COLO829 (cell line): ENCODE measurements around the gene SREBF2.

Experiments
- DNase-seq: peaks from one replicate; pipeline ENCODE4 v3.0.0; 2012; ENCODE audit warnings: low spot score

Gene SREBF2

DNA sequence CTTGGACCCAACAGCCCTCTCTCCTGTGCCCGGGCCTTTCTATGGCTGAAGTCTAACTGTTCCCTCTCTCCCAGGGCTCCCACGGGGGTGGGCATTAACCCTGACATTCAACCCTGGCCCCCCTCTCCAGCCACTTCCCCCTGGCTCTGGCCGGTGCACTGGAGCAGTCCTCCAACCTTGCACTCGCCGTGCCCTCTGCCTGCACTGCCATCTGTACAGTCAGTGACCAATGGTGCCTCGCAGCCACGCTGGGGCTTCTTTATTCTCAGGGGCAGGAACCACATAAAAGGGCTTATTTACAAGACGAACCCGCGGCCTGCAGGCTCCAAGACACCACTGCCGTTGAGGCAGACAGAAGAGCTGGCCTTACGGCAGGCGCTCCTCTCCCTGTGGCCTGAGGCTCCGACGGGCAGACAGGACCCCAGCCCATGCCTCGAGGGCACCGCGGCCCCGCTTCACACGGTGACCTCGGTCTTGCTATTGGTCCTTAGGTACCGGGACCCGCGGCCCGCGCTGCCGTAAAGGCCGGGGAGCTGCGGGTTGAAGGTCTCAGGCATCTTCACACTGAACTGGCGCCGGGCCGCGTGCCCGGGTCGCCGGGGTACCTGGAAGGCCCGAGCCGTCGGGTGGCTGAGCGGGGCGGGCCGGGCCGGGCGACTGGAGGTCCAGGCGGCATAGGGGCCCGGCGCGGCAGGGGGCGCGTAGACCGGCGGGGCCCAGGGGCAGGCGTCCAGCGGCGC is 76.6 kb downstream of the SREBF2 start:
- no peak for DNase-seq

DNA sequence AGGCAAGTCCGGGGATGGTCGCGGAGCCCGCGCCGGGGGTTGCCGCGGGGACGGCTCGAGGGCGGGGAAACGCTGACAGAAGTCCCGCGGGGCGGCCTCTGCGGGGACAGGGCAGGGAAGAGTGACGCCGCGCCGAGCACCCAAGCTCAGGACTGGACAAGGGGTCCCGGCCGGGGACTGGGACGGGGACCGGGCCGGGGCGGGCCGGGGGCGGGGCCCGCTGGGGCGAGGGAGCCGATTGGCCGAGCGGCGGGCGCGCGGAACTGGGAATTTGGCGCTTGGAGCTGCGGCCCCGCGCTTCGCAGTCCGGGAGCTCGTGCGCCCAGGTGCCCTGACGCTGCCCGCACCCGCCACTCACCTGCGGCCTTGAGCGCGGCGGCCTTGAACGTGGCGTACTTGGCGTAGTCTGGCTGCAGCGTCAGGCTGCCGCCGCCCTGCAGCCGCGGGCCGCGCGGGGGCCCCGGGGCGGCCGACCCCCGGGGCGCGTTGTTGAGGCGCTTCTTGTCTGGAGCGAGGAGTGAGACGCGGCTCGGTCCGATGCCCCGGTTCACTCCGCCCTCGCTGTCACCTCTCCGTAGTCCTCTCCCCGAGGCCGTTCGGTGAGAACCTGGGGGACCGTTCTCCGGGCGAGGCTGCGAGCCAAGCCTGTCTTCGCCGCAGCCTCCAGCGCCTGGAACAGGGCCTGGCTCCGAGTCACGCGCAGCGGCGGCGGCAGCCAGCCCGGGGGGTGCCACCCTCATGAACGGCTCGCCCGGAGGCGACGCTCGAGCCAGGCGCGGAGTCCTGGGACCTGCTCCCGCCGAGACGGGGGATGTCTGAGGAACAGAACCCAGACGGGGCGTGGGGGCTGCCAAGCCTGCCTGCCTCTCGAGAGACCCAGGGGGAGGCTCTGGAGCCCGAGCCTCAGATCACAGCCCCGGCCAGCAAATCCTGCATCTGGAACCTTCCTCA is 77.4 kb downstream of the SREBF2 start:
- no peak for DNase-seq

DNA sequence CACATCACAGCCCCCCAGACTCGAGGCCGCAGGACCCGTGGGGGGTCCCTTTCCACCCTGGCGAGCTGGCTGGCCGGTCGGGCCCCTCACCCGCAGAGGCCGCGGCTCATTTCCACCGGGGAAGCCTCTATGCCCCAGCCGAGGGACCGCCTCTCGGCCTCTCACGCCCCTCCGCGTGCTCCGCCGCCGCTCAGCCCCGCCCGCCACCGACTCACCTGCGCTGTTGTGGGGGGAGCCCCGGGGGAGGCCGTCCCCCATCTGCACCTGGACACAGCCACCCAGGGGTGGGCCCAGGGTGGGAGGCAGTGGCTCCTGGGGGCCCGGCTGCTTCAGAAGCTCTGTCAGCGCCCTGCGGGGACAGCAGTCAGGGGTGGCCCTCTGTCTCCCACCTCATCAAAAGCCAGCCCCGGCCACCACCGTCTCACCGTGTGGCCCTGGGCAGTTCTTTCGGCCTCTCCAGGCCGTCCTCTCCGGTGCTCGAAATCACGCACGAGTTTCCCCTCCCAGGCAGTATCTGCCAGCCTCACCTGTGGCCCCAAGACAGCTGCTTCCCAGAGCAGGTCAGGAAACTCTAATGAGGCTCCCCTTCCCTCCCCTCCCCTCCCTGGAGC is 78.2 kb downstream of the SREBF2 start:
- DNase-seq, result no peak

DNA sequence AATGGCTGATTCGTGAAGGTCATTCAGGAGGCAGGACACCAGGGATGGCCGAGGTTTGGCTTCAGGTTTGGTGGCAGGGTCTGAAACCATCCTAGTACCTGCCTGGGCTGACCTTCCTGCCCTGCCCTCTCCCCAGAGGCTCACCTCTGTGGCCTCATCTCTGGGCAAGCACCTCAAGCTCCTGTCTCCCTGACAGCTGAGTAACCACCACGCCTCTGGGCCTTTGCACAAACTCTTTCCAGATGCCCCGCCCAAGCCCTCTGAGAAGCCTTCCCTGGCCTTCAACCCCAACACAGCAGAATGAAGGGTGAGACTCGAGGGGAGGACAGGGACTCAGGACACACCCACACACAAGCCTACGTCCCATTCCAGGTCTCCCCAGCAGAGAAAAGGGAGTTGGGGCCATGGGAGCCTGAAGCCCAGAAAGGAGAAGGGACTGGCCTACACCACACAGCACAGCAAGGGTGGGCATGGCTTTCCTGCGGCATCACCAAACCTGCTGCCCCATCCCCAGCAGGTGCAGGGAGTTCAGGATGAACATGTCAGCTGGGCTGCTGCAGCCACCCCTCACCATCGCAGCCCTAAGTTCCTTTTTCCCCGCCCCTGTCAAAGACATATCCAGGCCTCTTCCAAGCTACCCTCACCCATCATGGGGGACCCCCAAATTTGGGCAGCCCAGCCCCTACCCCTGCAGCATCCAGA is 79.6 kb downstream of the SREBF2 start:
- DNase-seq, result no peak

DNA sequence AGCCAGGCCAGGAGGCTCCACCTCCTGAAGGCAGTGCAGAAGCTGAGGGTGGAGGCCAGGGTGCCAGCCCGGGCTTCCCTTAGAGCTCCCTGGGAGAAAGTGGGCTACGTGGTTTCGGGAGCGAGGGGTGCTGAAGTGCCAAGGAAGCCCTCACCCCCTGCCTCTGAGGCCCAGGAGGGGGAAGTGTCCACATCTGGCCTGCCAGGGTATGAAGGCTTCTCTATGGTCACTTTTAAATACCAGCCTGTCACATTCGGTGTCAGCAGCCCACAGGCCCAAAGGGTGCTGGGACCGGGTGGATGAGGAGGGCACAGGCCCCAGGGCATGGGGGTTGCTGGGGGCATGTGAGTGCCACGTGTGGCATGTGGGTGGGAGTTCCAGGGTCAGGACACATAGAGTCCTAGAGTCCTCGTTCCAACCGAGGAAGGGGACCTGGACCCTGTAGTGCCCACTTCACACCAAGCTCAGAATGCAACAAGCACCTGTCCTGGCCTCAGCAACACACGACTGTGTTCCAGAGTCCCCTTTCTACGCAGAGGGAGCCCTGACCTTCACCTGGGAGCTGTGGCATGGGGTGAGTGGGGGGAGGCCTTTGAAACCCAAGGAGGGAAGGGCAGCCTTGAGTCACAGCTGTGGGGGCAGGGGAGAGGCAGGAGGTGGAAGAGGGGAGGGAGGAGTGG is 80.3 kb downstream of the SREBF2 start:
- no peak for DNase-seq

DNA sequence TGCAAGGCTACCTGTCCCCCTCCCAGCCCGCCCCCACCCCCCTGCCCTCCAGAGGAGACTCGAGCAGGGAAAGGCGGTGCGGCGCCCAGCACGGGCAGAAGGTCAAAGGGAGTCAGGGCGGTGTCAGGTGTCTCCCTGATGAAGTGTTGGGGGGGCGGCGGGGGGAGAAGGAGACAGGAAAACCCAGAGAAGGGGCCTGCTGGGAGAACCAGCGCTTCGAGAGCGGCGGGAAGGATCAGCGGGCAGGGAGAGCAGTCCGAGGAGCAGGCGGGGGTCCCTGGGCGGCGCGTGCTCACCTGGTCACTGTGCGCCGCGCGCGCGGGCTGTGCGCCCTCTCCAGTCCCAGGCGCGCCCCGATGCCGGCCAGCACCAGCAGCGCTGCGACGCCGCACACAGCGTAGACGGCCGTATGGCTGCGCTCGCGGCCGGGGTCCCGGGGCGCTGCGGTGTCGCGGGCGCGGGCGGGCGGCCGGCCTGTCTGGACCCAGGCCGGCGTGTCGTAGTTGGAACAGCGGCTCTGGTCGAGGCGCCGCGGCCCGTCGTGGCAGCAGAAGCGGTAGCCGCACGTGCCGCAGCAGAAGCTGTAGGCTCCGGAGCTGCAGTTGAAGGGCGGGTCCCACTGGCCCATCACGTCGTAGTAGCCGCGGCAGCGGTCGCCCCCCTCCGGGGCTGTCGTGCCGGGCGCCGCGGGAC is 81.1 kb downstream of the SREBF2 start:
- no peak for DNase-seq

DNA sequence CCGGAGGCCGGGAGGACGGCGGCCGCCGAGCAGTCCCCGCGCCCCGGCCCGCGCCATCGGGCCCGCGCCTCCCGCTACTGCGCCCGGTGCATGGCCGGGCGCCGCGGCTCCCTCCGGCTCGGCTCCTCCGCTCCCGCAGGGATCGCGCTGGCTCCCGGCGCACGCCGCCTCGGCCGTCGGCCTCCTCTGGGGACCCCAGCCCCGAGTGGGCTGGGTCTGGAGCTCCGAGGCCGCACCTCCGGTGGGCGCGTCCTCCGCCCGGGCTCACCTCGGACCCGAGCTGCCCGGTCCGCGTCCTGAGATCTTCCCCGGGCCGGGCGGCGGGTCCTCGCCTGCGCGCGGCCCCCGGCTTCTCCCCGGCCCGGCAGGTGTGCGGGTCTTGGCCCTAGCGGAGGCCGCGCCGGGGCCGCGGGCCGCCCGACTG is 81.7 kb downstream of the SREBF2 start:
- no peak for DNase-seq

DNA sequence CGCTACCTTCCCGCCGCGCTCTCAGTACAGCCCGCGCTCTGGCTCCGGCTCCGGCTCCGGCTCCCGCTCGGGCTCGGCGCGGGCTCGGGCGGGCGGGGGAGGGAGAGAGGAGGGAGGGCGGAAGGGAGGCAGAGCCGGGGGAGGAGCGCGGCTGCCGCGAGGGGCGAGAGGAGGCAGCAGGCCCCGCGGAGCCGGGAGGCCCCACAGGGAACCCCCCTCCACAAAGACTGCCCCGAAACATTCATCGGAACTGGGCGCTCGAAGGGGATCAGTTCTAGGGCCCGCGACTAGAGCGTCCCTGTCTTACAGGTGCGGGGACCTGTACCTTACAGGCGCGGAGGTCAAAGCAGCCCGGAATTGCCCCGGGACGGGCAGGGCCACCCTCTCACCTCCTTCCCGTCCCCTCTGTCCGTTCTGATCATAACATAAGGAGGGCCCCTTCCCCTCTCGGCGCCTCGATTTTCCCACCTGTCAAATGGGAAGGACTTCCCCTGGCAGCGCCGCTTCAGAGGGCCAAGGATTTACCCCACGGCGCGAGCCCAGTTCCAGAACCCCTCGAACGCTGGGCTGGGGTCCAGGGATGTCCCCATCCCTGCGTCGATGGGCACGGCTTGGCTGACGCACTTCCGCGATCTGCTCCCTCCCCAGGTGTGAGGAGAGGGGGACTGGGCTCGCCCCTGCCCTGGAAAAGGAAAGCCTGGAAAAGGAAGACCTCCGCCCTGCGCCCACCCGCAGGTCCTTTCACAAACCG is 82.3 kb downstream of the SREBF2 start, which contains the start of gene SHISA8:
Gene SHISA8, minus strand, starts transcription at position 40 of the 751 bp plus-strand sequence. CDS start 407 bp downstream, outside the sequence.
- DNase-seq, result no peak

DNA sequence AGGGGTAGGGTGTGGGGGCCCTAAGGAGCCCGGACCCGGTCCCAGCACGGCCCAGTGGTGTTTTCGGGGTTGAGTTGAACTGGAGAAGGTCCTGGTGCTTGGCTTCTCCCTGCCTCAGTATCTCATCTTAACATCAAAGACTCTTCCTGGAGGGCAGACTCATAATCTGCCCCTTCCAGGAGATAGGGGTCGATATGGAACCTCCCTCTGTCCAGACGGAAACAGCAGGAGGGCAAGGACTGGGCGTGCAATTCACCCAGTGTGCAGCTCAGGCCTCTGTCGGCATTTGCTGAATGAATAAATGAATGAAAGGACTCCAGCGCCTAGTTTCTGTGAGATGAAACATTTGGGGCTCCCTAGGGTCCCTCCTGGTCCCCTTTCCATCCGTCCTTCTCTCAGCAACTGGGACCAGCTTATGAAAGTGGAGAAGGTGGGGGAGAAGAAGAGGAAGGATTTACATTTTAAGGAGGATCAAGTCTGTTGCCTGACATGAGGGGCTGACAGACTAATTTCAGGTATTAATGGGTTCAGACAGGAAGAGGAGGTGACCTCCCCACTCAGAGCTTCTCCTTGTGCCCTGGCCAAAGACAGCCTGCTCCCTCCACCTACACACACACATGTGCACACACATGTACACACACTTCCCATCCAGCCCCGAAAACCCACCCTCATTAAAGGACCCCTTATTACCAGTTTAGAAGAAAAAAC is 83.0 kb downstream of the SREBF2 start:
- no peak for DNase-seq

DNA sequence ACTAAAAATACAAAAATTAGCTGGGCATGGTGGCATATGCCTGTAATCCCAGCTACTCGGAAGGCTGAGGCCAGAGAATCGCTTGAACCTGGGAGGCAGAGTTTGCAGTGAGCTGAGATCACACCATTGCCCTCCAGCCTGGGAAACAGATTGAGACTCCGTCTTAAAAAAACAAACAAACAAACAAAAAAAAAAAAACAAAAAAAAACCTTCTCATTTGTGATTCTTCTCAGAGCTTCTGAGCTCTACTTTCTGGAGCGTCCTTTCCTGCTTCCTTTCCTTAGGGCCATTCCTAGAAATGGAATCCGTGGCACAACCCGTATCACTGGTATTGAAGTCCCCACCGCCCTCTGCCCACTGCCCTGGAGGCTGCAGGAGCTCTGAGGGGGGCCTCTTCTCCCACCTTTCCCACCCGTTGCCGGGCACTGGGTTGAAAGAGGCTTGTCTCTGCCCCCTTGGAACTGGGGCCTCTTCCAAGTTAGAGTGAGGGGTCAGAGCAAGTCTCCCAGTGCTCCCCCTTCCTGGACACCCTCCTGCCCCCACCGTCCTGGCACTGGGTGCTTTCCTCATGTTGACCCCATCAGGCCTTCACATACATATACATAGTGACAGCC is 83.9 kb downstream of the SREBF2 start:
- no peak for DNase-seq

DNA sequence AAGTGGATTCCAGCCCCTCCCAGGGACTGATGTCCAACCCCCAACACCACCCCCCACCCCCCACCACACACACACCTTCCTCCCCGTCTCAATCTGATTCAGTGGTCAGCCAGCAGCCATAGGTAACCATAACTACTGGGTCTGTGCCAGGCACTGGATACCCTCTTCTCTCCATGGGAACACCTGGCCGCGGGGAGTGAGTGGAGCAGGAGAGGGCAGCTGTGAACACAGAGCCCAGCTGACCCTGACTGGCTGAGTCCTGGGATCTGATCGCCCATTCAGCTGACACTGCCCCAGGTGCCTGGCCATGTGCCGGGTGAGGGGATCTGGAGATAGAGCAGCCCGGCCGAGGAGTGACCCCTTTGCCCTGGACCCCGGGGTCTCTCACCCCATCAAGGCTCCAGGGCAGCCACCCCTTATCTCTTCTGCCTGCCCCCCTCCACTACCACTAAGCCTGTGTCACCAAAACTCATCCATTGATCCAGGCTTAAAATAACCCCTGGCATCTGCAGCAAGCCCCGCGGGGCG is 84.5 kb downstream of the SREBF2 start:
- no peak for DNase-seq

DNA sequence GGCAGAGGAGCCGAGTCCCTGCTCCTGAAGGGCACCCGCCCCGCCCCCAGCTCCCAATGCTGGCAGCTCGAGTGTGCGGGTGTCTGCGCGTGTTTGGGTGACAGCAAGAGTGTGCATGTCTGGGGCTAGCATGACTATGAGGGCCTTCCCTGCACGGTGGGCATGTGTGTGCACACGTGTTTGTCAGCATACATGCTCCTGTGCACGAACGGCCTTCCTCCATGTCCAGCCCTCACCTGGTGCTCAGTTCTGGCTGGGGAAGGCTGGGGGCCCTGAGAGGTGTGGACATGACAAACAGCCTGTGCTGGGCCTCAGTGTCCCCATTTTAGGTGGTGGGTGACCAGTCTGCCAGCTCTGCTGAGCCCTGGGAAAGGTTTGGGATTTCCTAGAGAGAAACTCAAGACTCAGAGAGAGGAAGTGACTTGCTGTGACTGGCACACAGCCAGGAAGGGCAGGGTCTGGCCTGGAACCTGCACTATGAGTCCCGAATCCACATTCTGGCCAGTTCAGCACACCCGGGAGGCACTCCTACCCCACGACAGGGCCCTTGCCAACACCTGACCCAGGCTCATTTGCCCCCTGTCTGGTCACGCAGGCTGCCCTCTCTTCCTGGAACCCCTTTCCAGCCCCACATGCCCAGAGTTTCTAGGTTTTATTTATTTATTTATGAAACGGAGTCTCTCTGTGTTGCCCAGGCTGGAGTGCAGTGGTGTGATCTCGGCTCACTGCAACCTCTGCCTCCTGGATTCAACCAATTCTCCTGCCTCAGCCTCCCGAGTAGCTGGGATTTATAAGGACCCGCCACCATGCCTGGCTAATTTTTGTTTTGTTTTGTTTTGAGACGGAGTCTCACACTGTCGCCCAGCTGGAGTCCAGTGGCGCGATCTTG is 85.2 kb downstream of the SREBF2 start:
- peak; percentile 59 for DNase-seq

DNA sequence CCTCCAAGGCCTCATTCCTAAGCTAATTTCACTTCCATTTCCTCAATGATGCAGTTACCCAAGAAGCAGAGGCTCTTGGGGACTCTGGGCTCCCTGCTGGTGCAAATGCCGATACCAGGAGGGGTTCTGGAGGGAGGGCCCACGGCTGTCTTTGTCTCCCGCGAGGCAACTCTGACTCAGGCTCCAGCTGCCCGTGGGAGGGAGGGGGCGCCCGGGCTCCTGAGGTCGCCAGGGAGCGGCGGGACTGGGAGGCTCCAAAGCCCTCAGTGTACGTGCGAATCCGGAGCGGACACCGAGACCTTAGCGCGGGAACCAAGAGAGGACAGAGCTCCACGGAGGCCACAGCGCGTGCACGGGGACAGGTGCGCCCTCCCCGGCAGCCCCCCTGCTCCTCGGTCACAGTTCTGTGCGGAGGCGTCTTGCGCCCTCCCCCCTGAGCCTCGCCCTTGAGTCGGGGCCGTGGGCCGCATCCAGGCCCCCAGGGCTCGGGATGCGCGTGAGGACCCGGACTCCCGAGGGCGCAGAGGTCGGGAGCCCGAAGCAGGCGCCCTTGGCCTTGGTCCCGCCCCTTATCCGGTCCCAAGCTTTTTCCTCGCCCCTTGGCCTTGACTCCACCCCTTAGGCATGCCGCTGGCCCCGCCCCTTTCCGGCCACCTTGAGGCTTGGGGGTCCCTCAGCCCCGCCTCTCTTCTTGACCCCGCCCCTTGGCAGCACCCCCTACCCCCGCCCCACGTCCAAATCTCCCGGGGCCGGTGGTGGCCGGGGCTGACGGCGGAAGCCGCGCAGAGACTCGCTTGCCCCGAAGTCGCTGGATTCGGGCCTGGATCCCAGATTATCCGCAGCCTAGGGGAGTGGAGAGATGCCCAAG is 86.7 kb downstream of the SREBF2 start:
- DNase-seq, result no peak

DNA sequence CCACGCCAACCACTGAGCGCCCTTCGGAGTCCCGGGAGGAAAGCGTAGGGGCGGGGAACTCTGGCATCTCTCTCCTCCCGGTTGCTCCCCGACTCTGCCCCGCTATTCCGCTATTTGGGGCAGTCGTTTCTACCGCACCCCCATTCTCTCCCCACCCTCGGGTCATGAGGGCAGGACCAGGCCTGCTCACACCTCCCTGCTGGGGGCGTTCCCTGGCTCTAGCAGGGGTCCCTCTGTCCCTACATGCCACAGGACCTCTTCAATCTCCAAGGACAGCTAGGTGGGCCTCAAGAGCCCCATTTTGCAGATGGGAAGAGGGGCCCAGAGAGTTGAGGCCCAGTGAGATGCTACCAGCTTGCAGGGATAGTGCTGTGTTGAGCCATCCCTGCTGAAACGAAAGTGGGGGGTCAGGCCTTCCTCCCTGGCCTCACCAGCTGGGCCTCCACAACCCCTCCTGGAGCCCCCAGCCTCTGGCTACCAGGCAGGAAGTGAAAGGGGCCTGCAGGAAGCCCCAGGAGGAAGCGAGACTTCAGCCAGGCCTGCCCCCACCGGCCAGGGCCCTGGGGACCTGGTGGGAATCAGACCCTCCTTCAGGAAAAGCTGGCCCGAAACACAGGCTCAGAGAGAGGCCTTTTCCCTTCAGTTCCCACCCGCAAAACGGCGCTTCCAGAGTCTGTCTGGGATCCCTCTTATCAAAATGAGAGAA is 87.5 kb downstream of the SREBF2 start:
- no peak for DNase-seq

DNA sequence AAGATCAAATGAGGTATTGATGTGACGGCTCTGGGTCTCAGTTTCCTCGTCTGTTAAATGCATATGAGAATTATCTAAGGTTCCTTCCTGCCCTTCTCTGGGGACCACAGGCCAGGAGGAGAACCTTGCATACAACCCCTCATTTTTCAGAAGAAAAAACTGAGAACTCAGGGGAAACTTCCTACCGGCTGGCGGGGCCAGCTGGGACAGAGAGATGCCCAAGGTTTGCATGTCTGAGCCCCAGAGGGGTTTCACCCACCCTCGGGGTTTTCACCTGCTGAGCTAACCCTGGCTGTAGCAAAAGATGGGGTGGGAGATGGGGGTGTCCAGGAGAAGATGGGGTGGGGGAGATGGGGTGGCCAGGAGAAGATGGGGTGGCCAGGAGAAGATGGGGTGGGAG is 89.4 kb downstream of the SREBF2 start:
- DNase-seq, result no peak
